ENCODE data around the gene MORC3. TPM values are rescaled to one million over a fixed set of nuclear protein-coding genes. Genes with fewer than 3 reads are reported as not detected.
"Not testable (repeated sequence)": the region's sequence is repeated elsewhere in the genome, so short reads cannot be mapped to it uniquely, and the experiment has no call there.

Gene MORC3, protein sequence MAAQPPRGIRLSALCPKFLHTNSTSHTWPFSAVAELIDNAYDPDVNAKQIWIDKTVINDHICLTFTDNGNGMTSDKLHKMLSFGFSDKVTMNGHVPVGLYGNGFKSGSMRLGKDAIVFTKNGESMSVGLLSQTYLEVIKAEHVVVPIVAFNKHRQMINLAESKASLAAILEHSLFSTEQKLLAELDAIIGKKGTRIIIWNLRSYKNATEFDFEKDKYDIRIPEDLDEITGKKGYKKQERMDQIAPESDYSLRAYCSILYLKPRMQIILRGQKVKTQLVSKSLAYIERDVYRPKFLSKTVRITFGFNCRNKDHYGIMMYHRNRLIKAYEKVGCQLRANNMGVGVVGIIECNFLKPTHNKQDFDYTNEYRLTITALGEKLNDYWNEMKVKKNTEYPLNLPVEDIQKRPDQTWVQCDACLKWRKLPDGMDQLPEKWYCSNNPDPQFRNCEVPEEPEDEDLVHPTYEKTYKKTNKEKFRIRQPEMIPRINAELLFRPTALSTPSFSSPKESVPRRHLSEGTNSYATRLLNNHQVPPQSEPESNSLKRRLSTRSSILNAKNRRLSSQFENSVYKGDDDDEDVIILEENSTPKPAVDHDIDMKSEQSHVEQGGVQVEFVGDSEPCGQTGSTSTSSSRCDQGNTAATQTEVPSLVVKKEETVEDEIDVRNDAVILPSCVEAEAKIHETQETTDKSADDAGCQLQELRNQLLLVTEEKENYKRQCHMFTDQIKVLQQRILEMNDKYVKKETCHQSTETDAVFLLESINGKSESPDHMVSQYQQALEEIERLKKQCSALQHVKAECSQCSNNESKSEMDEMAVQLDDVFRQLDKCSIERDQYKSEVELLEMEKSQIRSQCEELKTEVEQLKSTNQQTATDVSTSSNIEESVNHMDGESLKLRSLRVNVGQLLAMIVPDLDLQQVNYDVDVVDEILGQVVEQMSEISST
- total RNA-seq (10 to 100 TPM; 11.9 to 95.1 (median 57.8) TPM), polyA plus RNA-seq (10 to 100 TPM in 2 of 3 donors, 1 to 10 TPM in 1; 8.0 to 14.2 (median 11.0) TPM)
- long read RNA-seq, donor 1, result 0 reads
- long read RNA-seq, donor 2, result 0 reads
- long read RNA-seq, donor 3, result 0 reads
- long read RNA-seq, donor 4, full-length matches to known transcripts, result 1 of 1 reads
- long read RNA-seq, donor 4, partial matches to known transcripts, result 0 of 1 reads
- long read RNA-seq, donor 4, other reads (novel, unspliced or antisense), result 0 of 1 reads
- long read RNA-seq, donor 5, full-length matches to known transcripts, result 1 of 1 reads
- long read RNA-seq, donor 5, partial matches to known transcripts, result 0 of 1 reads
- long read RNA-seq, donor 5, other reads (novel, unspliced or antisense), result 0 of 1 reads
- long read RNA-seq, donor 6, full-length matches to known transcripts, result 4 of 4 reads
- long read RNA-seq, donor 6, partial matches to known transcripts, result 0 of 4 reads
- long read RNA-seq, donor 6, other reads (novel, unspliced or antisense), result 0 of 4 reads
- long read RNA-seq, donor 7, full-length matches to known transcripts, result 2 of 2 reads
- long read RNA-seq, donor 7, partial matches to known transcripts, result 0 of 2 reads
- long read RNA-seq, donor 7, other reads (novel, unspliced or antisense), result 0 of 2 reads
- long read RNA-seq, donor 8, full-length matches to known transcripts, result 4 of 4 reads
- long read RNA-seq, donor 8, partial matches to known transcripts, result 0 of 4 reads
- long read RNA-seq, donor 8, other reads (novel, unspliced or antisense), result 0 of 4 reads
- long read RNA-seq, donor 9, full-length matches to known transcripts, result 2 of 2 reads
- long read RNA-seq, donor 9, partial matches to known transcripts, result 0 of 2 reads
- long read RNA-seq, donor 9, other reads (novel, unspliced or antisense), result 0 of 2 reads
- long read RNA-seq, donor 10, result 0 reads

DNA sequence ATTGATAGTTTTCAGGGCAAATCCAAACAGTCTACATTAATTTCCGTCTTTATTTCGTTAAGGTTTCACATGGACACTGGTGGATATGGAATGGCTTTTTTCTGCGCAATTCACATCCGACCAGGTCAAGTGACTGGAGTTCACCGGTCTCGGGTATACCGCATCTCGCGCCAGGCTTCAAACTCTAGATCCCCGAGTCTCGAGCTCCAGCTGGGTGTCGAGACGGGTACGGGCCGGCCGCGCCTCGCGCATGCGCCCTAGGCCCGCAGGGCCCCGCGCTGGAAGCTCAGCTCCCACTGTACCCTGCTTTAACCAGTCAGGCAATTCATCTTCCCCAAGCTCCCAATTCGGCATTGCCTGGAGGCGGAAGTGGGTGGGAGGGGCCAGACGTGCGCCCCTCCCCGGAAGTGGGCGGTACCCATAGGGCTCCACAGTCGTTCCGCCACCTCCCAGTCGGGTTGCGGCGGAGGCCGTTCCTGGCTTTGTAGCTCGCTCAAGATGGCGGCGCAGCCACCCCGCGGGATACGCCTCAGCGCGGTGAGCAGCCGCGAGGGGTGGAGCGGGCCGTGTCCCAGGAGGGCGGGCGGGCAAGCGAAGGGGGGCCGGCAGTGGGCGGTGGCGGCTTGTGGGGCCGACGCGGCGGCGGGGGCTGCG lies at the start of gene MORC3:
Gene MORC3 (plus strand): TSS at position 431 of the 654 bp plus-strand sequence. CDS start 68 bp downstream, at position 499.
- intact Hi-C loops (cut with DNase I; ENCODE audit: low total_unique reads), result no loop called here
- peaks cover 28 to 43% (median 35%) of the 10 kb centered on the region in 4 donors for H3K4me1 ChIP-seq
- 0% methylated on average over 27 to 59 of the region's 59 CpGs for WGBS, 5 donors
- no peaks in the 10 kb centered on the region for H3K27me3 ChIP-seq
- peaks cover 3 to 13% (median 12%) of the 10 kb centered on the region in 4 donors for H3K36me3 ChIP-seq
- peak; percentile 98 to 100 for DNase-seq
- H3K27ac ChIP-seq, result peak within 1 kb of the TSS; percentile 88 to 99 (median 98)
- TF ChIP-seq EP300 (IDR thresholded peaks at IDR 0.05), result no peak
- TF ChIP-seq, protein P1, sequence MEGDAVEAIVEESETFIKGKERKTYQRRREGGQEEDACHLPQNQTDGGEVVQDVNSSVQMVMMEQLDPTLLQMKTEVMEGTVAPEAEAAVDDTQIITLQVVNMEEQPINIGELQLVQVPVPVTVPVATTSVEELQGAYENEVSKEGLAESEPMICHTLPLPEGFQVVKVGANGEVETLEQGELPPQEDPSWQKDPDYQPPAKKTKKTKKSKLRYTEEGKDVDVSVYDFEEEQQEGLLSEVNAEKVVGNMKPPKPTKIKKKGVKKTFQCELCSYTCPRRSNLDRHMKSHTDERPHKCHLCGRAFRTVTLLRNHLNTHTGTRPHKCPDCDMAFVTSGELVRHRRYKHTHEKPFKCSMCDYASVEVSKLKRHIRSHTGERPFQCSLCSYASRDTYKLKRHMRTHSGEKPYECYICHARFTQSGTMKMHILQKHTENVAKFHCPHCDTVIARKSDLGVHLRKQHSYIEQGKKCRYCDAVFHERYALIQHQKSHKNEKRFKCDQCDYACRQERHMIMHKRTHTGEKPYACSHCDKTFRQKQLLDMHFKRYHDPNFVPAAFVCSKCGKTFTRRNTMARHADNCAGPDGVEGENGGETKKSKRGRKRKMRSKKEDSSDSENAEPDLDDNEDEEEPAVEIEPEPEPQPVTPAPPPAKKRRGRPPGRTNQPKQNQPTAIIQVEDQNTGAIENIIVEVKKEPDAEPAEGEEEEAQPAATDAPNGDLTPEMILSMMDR (IDR thresholded peaks at IDR 0.05), result peak in 1 of 7 experiments; percentile 13
- peak; percentile 83 to 98 (median 97) for TF ChIP-seq POLR2AphosphoS5 (IDR thresholded peaks at IDR 0.05)
- TF ChIP-seq POLR2A (IDR thresholded peaks at IDR 0.05), result peak in 2 of 4 donors; percentile 61 to 75
- H3K9me3 ChIP-seq, result no peaks in the 10 kb centered on the region
- peak within 1 kb of the TSS; percentile 69 to 82 (median 80) for H3K4me3 ChIP-seq

DNA sequence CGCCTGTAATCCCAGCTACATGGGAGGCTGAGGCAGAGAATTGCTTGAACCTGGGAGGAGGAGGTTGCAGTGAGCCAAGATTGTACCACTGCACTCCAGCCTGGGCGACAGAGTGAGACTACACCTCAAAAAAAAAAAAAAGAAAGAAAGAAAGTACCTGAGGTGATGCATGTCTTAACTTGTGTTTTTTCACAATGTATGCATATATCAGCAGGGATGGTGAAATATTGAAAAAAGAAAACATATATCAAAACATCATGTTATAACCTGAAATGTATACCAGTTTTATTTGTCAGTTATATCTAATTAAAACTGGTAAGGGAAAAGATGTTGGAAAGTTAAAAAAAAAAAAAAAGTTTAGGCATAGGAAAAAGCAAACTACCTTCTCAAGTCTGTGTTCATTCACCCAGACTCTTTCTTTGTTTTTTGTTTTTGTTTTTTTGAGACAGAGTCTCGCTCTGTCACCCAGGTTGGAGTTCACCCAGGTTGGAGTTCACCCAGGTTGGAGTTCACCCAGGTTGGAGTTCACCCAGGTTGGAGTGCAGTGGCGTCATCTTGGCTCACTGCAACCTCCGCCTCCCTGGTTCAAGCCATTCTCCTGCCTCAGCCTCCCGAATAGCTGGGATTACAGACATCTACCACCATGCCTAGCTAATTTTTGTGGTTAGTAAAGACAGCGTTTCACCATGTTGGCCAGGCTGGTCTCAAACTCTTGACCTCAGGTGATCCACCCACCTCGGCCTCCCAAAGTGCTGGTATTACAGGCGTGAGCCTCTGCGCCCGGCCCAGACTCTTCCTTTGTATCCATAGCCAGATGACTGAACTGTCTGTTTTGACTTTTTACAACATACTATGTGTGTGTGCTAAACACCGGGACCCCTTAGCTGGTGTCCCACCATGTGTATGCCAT lies 49.0 kb upstream of the MORC3 start:
- H3K36me3 ChIP-seq, result peaks cover 0 to 83% (median 65%) of the 10 kb centered on the region in 4 donors
- H3K4me1 ChIP-seq; H3K9me3 ChIP-seq; intact Hi-C loops (cut with DNase I; ENCODE audit: low total_unique reads); H3K27ac ChIP-seq; DNase-seq; H3K27me3 ChIP-seq; H3K4me3 ChIP-seq: not testable (repeated sequence)
- 90 to 98% (median 93%) methylated on average over 12 of the region's 12 CpGs for WGBS, 5 donors

DNA sequence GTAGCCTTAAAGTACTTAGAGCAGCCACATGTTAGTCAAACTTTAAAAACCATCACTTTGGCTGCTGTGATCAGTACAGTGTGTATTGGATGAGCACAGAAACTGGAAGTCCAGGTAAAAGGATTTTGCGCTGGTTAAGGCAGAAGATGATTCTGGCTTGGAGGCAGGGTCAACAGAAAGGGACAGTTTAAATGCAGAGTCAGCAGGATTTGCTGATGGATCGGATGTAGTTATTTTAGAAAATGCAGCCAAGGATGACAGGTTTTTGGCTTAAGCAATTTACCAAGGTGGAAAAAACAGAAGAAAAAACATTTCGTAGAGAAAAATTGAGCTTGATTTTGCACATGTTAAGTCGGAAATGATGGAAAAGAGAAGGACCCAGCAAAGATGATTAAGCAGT lies 45.9 kb upstream of the MORC3 start:
- TF ChIP-seq, protein P1 (IDR thresholded peaks at IDR 0.05), result no peak
- TF ChIP-seq POLR2A (IDR thresholded peaks at IDR 0.05), result no peak
- no peak for TF ChIP-seq EP300 (IDR thresholded peaks at IDR 0.05)
- TF ChIP-seq POLR2AphosphoS5 (IDR thresholded peaks at IDR 0.05), result no peak
- no peak overlapping the region for H3K27ac ChIP-seq
- peaks cover 18 to 88% (median 68%) of the 10 kb centered on the region in 4 donors for H3K36me3 ChIP-seq
- H3K4me1 ChIP-seq, result no peaks in the 10 kb centered on the region
- WGBS, 5 donors, result 71 to 97% (median 84%) methylated on average over 4 of the region's 4 CpGs
- no peak for DNase-seq
- no peaks in the 10 kb centered on the region for H3K27me3 ChIP-seq
- no peaks in the 10 kb centered on the region for H3K9me3 ChIP-seq
- no peak overlapping the region for H3K4me3 ChIP-seq
- intact Hi-C loops (cut with DNase I; ENCODE audit: low total_unique reads), result no loop called here
